GM04504 (cell line): ENCODE data around the gene ADGRL3.

ENCODE experiments used
- DNase-seq: peaks from one replicate; pipeline ENCODE4 v3.0.0-alpha.2; 2012; ENCODE audit warnings: low read depth

ADGRL3 gene

DNA sequence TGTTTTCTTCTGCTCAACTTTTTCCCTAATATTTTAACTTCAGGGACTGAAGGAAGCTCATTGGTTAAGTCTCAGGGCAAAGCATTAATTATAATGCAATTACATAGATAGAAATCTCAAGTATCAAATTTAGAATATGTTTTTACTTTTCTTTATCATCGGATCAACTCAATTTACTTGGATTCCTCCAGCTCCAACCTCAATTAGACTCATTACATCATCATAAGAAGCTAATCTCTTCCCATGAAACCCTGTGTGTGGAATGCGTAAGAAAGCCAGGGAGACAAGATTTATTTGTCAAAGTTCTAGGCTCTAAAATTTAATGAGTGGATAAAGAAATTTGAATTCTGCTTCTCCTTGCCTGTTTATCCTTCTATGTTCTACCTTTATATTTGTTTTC lies 918.4 kb downstream of the ADGRL3 start:
- DNase-seq = no peak

DNA sequence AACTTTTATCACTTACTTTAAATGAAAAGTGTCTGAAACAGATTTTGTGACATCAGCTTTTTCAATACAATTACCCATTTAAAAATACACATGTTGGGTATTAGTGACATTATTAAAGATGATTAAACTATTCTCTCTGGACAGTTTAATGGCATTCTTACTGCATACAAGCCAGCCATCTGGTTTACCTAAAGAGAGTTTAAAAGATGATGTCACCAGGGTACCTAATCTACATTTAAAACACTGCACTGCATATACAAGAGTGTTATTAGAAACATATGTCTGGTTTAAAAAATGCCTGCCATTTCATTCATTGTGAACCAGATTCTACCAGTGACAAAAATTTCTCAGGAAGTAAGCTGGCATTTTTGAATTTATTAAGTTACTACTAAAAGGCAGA lies 919.1 kb downstream of the ADGRL3 start:
- no peak for DNase-seq

DNA sequence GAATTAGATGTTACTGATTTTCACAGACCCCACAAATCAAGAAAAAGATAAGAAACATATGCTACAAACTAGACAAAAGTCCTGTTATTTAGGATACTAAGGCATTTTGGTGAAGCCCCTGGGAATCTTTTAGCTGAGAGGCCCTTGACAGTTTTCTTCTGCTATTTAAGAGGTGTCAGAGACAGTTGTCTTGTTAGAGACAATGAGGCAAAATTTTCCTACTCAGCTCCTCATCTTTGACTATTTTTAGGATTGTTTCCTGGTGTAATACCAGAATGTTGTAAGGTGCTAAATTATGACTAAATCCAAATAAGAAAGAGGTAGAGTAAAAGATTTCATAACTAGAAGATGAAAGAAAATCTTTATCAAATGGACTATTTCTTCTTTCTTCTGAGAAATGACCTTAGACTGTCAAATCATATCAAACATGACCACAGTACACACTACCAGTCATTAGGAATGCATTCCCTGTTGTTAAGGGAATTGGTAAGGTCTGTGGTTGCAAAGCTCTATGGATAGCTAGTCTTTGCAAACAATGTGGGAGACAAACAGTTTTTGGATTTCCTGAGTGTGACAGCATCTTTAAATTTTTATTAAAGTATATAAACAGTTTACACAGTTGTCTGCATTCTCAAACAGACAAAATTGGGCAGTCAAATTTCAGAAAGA lies 926.1 kb downstream of the ADGRL3 start:
- no peak for DNase-seq
